Stimulated activated CD4-positive, alpha-beta T cell treated with anti-CD3 and anti-CD28 coated beads, TNF-alpha, amount 100 ng/mL, for 4 hours (primary cell): ENCODE results near the gene ZNF793.
A peak's percentile ranks its signal among the peaks of the same experiment; 100 is the strongest.

Experiments used
- DNase-seq, 3 experiments: peaks; one replicate each; pipeline ENCODE4 v3.0.0-alpha.2; 2020; ENCODE audit warnings: low read depth in 3 of 3

Gene ZNF793

GRCh38 chr19:37506387-37507166, at the start of gene ZNF793:
Gene ZNF793, plus strand, starts transcription at chr19:37506939. Its CDS starts 16,501 bp downstream, at chr19:37523440.
- DNase-seq = peak; percentile 65 to 69 (median 67)

- DNase-seq = no peak
Measured at GRCh38 chr19:37466277-37466797, 40.4 kb upstream of the ZNF793 start.

GRCh38 chr19:37466798-37467607, 39.7 kb upstream of the ZNF793 start, which contains the start of gene ZNF569:
Gene ZNF569, minus strand, starts transcription at chr19:37467444. Its CDS starts 22,523 bp downstream, at chr19:37444921.
- peak; percentile 66 to 81 (median 77) for DNase-seq

GRCh38 chr19:37467608-37468090, 39.1 kb upstream of the ZNF793 start:
- DNase-seq = no peak

- peak; percentile 76 to 80 (median 77) for DNase-seq
Measured at GRCh38 chr19:37468961-37469777, 37.6 kb upstream of the ZNF793 start, which contains the start of gene ZNF570. Gene ZNF570, plus strand, starts transcription at chr19:37469356. Its CDS starts 999 bp downstream, at chr19:37470355.

- no peak for DNase-seq
Measured at GRCh38 chr19:37470216-37470615, 36.5 kb upstream of the ZNF793 start.

GRCh38 chr19:37472165-37472564, 34.6 kb upstream of the ZNF793 start:
- no peak for DNase-seq

- DNase-seq = no peak
Measured at GRCh38 chr19:37484406-37485168, 22.2 kb upstream of the ZNF793 start.

- no peak for DNase-seq
Measured at GRCh38 chr19:37492213-37492612, 14.5 kb upstream of the ZNF793 start.

- DNase-seq = no peak
Measured at GRCh38 chr19:37505958-37506386, 767 bp upstream of the ZNF793 start.

GRCh38 chr19:37507167-37507464, 377 bp downstream of the ZNF793 start:
- DNase-seq = no peak

- no peak for DNase-seq
Measured at GRCh38 chr19:37511186-37511585, 4.4 kb downstream of the ZNF793 start.

- DNase-seq = no peak
Measured at GRCh38 chr19:37511821-37512220, 5.1 kb downstream of the ZNF793 start.

GRCh38 chr19:37513397-37513796, 6.7 kb downstream of the ZNF793 start:
- DNase-seq = no peak

- no peak for DNase-seq
Measured at GRCh38 chr19:37519890-37520289, 13.2 kb downstream of the ZNF793 start.

GRCh38 chr19:37537391-37537947, 30.7 kb downstream of the ZNF793 start:
- DNase-seq = no peak

- peak in 2 of 3 experiments; percentile 3 to 8 for DNase-seq
Measured at GRCh38 chr19:37551129-37551993, 44.6 kb downstream of the ZNF793 start.

GRCh38 chr19:37563518-37563917, 56.8 kb downstream of the ZNF793 start:
- no peak for DNase-seq

- no peak for DNase-seq
Measured at GRCh38 chr19:37564624-37565369, 58.1 kb downstream of the ZNF793 start.
